EL (cell line): ENCODE data around the gene TRIM62.

Experiments
- DNase-seq: peaks from one replicate; pipeline ENCODE4 v3.0.0-alpha.2; 2016

The TRIM62 gene

DNA sequence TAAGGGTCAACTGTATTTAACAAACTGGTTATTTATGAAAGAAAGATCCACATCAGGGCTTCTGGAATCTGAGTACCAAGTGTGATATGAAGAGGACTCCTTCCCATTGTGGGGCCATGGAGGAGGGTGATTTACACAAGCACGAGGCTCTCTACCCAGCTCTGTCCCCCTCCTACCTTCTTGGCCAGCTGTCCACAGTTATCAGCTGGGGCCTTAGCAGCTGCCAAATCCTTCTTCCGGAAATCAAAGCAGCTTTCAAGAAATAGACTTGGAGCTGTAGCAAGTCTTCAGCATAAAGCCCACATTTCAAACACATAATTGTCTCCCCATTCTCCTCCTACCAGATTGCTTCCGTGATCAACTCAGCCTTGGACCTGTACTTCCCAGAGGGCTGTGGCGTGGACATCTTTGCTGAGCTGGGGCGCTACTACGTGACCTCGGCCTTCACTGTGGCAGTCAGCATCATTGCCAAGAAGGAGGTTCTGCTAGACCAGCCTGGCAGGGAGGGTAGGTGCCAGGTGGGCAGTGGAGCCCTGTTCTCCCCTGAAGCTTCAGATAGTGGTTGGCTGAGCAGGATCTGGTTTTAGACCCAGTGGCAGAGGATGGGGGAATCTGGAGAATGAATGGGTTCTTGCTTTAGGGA lies 85.4 kb downstream of the TRIM62 start:
- no peak for DNase-seq
